ENCODE results near the gene PAM. TPM values are rescaled to one million over a fixed set of nuclear protein-coding genes. Genes with fewer than 3 reads are reported as not detected.

The PAM gene
- total RNA-seq, 1 experiment from 2014 or later: 31.9 TPM

DNA sequence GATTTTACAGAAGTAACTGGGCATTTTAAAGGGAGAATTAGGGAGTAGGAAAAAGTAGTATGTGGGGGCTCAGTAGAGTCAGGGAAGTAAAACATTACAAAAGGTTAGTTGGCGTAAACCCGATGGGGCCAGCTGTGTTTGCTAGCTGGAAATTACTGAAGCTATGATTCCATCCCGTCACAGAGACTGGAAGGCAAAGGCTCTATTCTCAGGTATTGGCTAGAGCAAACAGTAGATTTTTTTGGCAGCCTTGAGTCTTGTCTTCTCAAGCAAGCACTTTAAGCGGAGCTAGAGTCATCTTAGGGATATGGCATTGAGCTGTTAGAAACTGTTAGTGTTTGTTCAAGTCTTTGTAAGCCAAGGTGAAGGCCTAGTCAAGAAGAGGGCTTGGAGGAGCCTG, 121.5 kb downstream of the PAM start:
- no peak overlapping the region for H3K4me2 ChIP-seq (ENCODE audit: low read depth, low read length, poor library complexity, severe bottlenecking)
- H4K20me1 ChIP-seq (ENCODE audit: insufficient read depth, low read depth, low read length): no peaks in the 10 kb centered on the region
- no peak overlapping the region for H3K27ac ChIP-seq (ENCODE audit: low read length)
- no peaks in the 10 kb centered on the region for H3K9me2 ChIP-seq (replicated peaks; ENCODE audit: insufficient read depth, low read length)
- H3K36me3 ChIP-seq (ENCODE audit: insufficient read depth, low read length): no peaks in the 10 kb centered on the region
- no peaks in the 10 kb centered on the region for H3K4me1 ChIP-seq (ENCODE audit: low read length)
- H3K79me2 ChIP-seq (ENCODE audit: low read length): no peaks in the 10 kb centered on the region
- no peak overlapping the region for H2AFZ ChIP-seq (ENCODE audit: low read length)
- no peak overlapping the region for H3K4me3 ChIP-seq (ENCODE audit: low read length)
- no peak overlapping the region for H3K9ac ChIP-seq (ENCODE audit: low read length)
- H3K9me3 ChIP-seq (ENCODE audit: low read length): no peaks in the 10 kb centered on the region
- H3K27me3 ChIP-seq (ENCODE audit: low read length): no peaks in the 10 kb centered on the region
- DNase-seq: no peak

DNA sequence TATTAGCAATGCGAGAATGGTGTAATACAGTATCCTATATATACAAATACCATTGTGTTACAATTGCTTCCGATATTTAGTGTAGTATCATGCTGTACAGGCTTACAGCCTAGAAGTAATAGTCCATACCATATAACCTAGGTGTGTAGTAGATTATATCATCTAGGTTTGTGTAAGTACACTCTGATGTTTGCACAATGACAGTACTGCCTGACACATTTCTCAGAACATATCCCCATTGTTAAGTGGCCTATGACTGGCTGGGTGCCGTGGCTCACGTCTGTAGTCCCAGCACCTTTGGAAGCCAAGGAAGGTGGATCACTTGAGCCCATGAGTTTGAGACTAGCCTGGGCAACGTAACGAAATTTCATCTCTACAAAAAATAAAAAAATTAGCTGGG, 124.6 kb downstream of the PAM start:
- no peaks in the 10 kb centered on the region for H3K4me1 ChIP-seq (ENCODE audit: low read length)
- no peaks in the 10 kb centered on the region for H3K79me2 ChIP-seq (ENCODE audit: low read length)
- no peak overlapping the region for H3K4me2 ChIP-seq (ENCODE audit: low read depth, low read length, poor library complexity, severe bottlenecking)
- no peaks in the 10 kb centered on the region for H3K9me3 ChIP-seq (ENCODE audit: low read length)
- H3K4me3 ChIP-seq (ENCODE audit: low read length): no peak overlapping the region
- H2AFZ ChIP-seq (ENCODE audit: low read length): no peak overlapping the region
- no peaks in the 10 kb centered on the region for H3K36me3 ChIP-seq (ENCODE audit: insufficient read depth, low read length)
- H3K27me3 ChIP-seq (ENCODE audit: low read length): no peaks in the 10 kb centered on the region
- no peak overlapping the region for H3K9ac ChIP-seq (ENCODE audit: low read length)
- DNase-seq: no peak
- no peak overlapping the region for H3K27ac ChIP-seq (ENCODE audit: low read length)
- H4K20me1 ChIP-seq (ENCODE audit: insufficient read depth, low read depth, low read length): no peaks in the 10 kb centered on the region
- no peaks in the 10 kb centered on the region for H3K9me2 ChIP-seq (replicated peaks; ENCODE audit: insufficient read depth, low read length)

DNA sequence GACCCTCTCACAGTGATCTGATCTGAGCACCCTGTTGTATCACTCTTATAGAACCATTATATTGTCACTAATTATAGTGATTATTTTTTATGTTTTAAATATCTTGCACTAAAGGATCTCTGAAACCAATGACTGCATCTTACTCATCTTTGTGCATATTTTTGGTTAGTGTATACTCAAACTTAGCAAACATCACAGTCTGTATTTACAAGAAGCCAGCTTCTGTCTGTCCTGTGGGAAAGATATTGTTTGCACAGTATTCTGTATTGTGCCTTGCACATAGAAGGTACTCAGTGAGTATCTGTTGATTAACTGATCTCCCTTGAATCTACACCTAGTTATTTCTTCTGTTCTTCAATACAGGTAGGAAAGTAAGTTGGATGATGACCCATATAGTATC, 131.5 kb downstream of the PAM start:
- Histone ChIP-seq H3K27me3 (ENCODE audit: low read length) (no peaks in the 10 kb centered on the region), H3K4me3 (ENCODE audit: low read length) (no peak overlapping the region), H3K79me2 (ENCODE audit: low read length) (no peaks in the 10 kb centered on the region), H2AFZ (ENCODE audit: low read length) (no peak overlapping the region), H3K9me2 (replicated peaks; ENCODE audit: insufficient read depth, low read length) (no peaks in the 10 kb centered on the region), H3K27ac (ENCODE audit: low read length) (no peak overlapping the region), H3K4me2 (ENCODE audit: low read depth, low read length, poor library complexity, severe bottlenecking) (no peak overlapping the region), H3K9me3 (ENCODE audit: low read length) (no peaks in the 10 kb centered on the region), H3K36me3 (ENCODE audit: insufficient read depth, low read length) (no peaks in the 10 kb centered on the region), H3K4me1 (ENCODE audit: low read length) (no peaks in the 10 kb centered on the region), H3K9ac (ENCODE audit: low read length) (no peak overlapping the region), H4K20me1 (ENCODE audit: insufficient read depth, low read depth, low read length) (no peaks in the 10 kb centered on the region)
- DNase-seq: no peak

DNA sequence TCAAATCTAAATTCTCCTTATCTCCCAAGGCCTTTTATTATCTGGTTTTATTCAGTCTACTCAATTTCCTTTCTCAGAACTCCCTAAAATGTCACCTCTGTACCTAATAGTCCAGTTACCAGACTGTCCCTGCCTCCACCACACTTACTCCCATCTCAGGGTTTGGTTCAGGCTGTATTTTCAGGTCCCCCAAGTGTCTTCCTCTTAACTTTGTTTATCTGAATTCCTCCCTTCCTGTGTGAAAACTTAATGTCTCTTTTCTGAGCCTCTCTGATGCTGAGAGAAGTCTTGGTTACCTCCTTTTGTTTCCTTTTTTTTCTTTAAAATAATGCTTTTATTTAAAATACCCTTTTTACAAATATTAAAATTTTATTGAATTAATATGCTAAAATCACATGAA, 133.4 kb downstream of the PAM start:
- Histone ChIP-seq H3K9me3 (ENCODE audit: low read length) (no peaks in the 10 kb centered on the region), H3K4me3 (ENCODE audit: low read length) (no peak overlapping the region), H2AFZ (ENCODE audit: low read length) (no peak overlapping the region), H3K4me2 (ENCODE audit: low read depth, low read length, poor library complexity, severe bottlenecking) (no peak overlapping the region), H3K9ac (ENCODE audit: low read length) (no peak overlapping the region), H3K27ac (ENCODE audit: low read length) (no peak overlapping the region), H3K27me3 (ENCODE audit: low read length) (no peaks in the 10 kb centered on the region), H3K4me1 (ENCODE audit: low read length) (no peaks in the 10 kb centered on the region), H3K36me3 (ENCODE audit: insufficient read depth, low read length) (no peaks in the 10 kb centered on the region), H3K79me2 (ENCODE audit: low read length) (no peaks in the 10 kb centered on the region), H3K9me2 (replicated peaks; ENCODE audit: insufficient read depth, low read length) (no peaks in the 10 kb centered on the region), H4K20me1 (ENCODE audit: insufficient read depth, low read depth, low read length) (no peaks in the 10 kb centered on the region)
- no peak for DNase-seq

DNA sequence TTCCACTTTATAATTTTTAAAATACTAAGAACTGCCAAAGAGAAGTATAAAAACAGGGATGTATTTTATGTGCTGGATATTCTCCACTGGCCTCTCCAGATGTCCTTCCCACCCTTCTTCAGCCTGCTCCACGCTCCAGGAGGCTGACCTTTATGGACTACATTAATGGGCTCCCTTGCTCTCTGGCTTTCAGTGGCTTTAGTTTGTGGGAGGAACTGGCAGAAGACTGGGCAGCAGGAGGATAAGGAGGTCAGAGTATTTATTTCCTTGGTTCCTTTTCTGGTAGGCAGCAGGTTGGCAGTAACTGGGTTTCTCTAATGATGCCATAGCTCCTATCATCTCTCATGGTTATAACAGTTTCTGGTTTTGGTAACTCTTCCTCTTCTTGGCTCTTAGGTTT, 133.9 kb downstream of the PAM start:
- Histone ChIP-seq H3K27ac (ENCODE audit: low read length) (no peak overlapping the region), H3K36me3 (ENCODE audit: insufficient read depth, low read length) (no peaks in the 10 kb centered on the region), H4K20me1 (ENCODE audit: insufficient read depth, low read depth, low read length) (no peaks in the 10 kb centered on the region), H3K4me3 (ENCODE audit: low read length) (no peak overlapping the region), H3K9ac (ENCODE audit: low read length) (no peak overlapping the region), H3K27me3 (ENCODE audit: low read length) (no peaks in the 10 kb centered on the region), H3K4me1 (ENCODE audit: low read length) (no peaks in the 10 kb centered on the region), H3K79me2 (ENCODE audit: low read length) (no peaks in the 10 kb centered on the region), H3K9me2 (replicated peaks; ENCODE audit: insufficient read depth, low read length) (no peaks in the 10 kb centered on the region), H3K4me2 (ENCODE audit: low read depth, low read length, poor library complexity, severe bottlenecking) (no peak overlapping the region), H2AFZ (ENCODE audit: low read length) (no peak overlapping the region), H3K9me3 (ENCODE audit: low read length) (no peaks in the 10 kb centered on the region)
- no peak for DNase-seq

DNA sequence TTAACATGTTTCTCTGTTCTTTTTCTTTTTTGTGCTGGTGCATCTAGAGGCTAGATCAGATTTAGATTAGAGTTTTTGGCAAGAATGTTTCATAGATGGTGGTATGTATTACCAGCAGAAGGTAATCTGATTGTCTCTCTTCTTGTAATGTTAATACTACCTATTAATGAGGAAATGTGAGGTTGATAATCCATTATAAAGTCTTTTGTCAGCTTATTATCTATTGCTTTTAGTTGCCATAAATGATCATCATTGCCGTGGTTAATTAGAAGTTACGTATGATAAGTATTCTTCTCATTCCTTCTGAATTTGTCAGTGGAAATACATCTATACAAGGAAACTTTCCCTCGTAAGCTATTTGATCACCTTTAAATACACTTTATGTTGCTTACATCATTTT, 135.0 kb downstream of the PAM start:
- Histone ChIP-seq H2AFZ (ENCODE audit: low read length) (no peak overlapping the region), H3K9me3 (ENCODE audit: low read length) (no peaks in the 10 kb centered on the region), H3K27ac (ENCODE audit: low read length) (no peak overlapping the region), H3K4me3 (ENCODE audit: low read length) (no peak overlapping the region), H4K20me1 (ENCODE audit: insufficient read depth, low read depth, low read length) (no peaks in the 10 kb centered on the region), H3K9me2 (replicated peaks; ENCODE audit: insufficient read depth, low read length) (no peaks in the 10 kb centered on the region), H3K36me3 (ENCODE audit: insufficient read depth, low read length) (no peaks in the 10 kb centered on the region), H3K27me3 (ENCODE audit: low read length) (no peaks in the 10 kb centered on the region), H3K4me2 (ENCODE audit: low read depth, low read length, poor library complexity, severe bottlenecking) (no peak overlapping the region), H3K9ac (ENCODE audit: low read length) (no peak overlapping the region), H3K79me2 (ENCODE audit: low read length) (no peaks in the 10 kb centered on the region), H3K4me1 (ENCODE audit: low read length) (no peaks in the 10 kb centered on the region)
- DNase-seq: no peak

DNA sequence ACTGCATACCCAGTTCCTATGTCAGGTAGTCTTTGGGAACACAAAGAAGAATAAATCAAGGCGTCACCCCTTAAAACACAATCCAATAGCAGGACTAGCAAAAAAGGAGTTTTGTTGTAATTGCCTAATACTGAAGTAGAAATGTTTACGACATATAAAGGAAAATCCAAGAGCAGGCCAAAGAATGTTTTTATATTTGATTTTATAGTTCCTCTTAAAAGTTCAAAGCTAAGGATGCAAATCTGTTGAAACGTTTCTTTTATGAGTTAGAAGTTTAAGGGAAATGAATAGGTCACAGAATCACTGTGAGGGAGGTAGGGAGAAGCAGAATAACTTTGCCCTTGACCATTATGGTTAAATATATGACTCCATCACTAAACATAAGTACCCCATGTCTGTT, 136.1 kb downstream of the PAM start:
- H2AFZ ChIP-seq (ENCODE audit: low read length): no peak overlapping the region
- no peaks in the 10 kb centered on the region for H3K36me3 ChIP-seq (ENCODE audit: insufficient read depth, low read length)
- no peak overlapping the region for H3K4me3 ChIP-seq (ENCODE audit: low read length)
- no peak overlapping the region for H3K4me2 ChIP-seq (ENCODE audit: low read depth, low read length, poor library complexity, severe bottlenecking)
- H4K20me1 ChIP-seq (ENCODE audit: insufficient read depth, low read depth, low read length): no peaks in the 10 kb centered on the region; the same call in 1 of the 2 replicates
- no peaks in the 10 kb centered on the region for H3K9me3 ChIP-seq (ENCODE audit: low read length)
- no peak overlapping the region for H3K9ac ChIP-seq (ENCODE audit: low read length)
- no peaks in the 10 kb centered on the region for H3K4me1 ChIP-seq (ENCODE audit: low read length)
- no peaks in the 10 kb centered on the region for H3K9me2 ChIP-seq (replicated peaks; ENCODE audit: insufficient read depth, low read length)
- H3K79me2 ChIP-seq (ENCODE audit: low read length): no peaks in the 10 kb centered on the region
- H3K27ac ChIP-seq (ENCODE audit: low read length): no peak overlapping the region
- DNase-seq: no peak
- no peaks in the 10 kb centered on the region for H3K27me3 ChIP-seq (ENCODE audit: low read length)

DNA sequence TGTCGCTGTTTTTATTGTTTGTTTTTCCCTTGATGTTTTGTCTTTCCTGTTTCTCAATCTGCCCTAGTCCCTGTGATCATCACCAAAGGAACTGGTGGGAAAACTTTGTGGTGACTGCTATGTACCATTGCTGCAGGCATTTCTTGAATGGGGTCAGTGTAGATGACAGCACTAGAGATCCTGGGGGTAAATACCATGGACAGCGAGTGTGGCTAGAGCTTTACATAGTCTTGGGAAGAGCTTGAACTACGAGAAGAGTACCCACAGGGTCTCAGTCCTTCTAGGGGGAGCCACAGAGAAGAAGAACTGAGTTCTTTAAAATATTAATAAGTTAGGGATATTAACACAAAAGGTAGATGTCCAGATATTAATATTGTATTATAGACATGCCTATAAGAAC, 138.8 kb downstream of the PAM start:
- no peak for DNase-seq
- Histone ChIP-seq H3K4me2 (ENCODE audit: low read depth, low read length, poor library complexity, severe bottlenecking) (no peak overlapping the region), H4K20me1 (ENCODE audit: insufficient read depth, low read depth, low read length) (no peaks in the 10 kb centered on the region; the same call in 1 of the 2 replicates), H2AFZ (ENCODE audit: low read length) (no peak overlapping the region), H3K27me3 (ENCODE audit: low read length) (no peaks in the 10 kb centered on the region), H3K27ac (ENCODE audit: low read length) (no peak overlapping the region), H3K79me2 (ENCODE audit: low read length) (no peaks in the 10 kb centered on the region), H3K9ac (ENCODE audit: low read length) (no peak overlapping the region), H3K36me3 (ENCODE audit: insufficient read depth, low read length) (no peaks in the 10 kb centered on the region), H3K4me3 (ENCODE audit: low read length) (no peak overlapping the region), H3K9me2 (replicated peaks; ENCODE audit: insufficient read depth, low read length) (no peaks in the 10 kb centered on the region), H3K4me1 (ENCODE audit: low read length) (no peaks in the 10 kb centered on the region), H3K9me3 (ENCODE audit: low read length) (no peaks in the 10 kb centered on the region)

DNA sequence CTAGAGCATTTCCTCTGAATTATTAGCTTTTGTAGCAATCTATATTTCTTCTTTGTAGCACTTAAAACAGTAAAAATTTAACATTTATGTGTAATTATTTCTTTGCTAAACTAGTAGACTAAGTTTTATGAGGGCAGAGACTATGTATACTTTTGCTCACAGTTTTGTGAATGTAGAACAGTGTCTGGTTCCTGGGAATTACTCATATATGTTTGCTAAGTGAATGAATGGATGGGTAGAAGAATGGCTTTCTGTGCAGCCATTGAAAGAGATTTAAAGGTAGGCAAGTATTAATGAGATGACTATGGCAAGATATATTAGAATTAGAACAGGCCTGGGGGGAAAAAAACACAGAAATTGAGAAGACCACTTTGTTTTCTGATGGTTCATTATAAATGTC, 140.1 kb downstream of the PAM start:
- no peaks in the 10 kb centered on the region for H3K79me2 ChIP-seq (ENCODE audit: low read length)
- no peaks in the 10 kb centered on the region for H3K36me3 ChIP-seq (ENCODE audit: insufficient read depth, low read length)
- no peaks in the 10 kb centered on the region for H3K9me3 ChIP-seq (ENCODE audit: low read length)
- H3K27ac ChIP-seq (ENCODE audit: low read length): no peak overlapping the region
- H3K4me3 ChIP-seq (ENCODE audit: low read length): no peak overlapping the region
- no peak for DNase-seq
- H3K9me2 ChIP-seq (replicated peaks; ENCODE audit: insufficient read depth, low read length): no peaks in the 10 kb centered on the region
- H3K4me2 ChIP-seq (ENCODE audit: low read depth, low read length, poor library complexity, severe bottlenecking): no peak overlapping the region
- no peak overlapping the region for H3K9ac ChIP-seq (ENCODE audit: low read length)
- no peaks in the 10 kb centered on the region; the same call in 1 of the 2 replicates for H4K20me1 ChIP-seq (ENCODE audit: insufficient read depth, low read depth, low read length)
- no peak overlapping the region for H2AFZ ChIP-seq (ENCODE audit: low read length)
- H3K27me3 ChIP-seq (ENCODE audit: low read length): no peaks in the 10 kb centered on the region
- no peaks in the 10 kb centered on the region for H3K4me1 ChIP-seq (ENCODE audit: low read length)
